GM19035 (cell line): ENCODE data around the gene KRT34.
"Not testable (repeated sequence)": the region's sequence is repeated elsewhere in the genome, so short reads cannot be mapped to it uniquely, and the experiment has no call there.

Experiments
- ATAC-seq: cut with Tn5 transposase; IDR thresholded peaks from one replicate; pipeline ENCODE4 v1.9.1; 2021; ENCODE audit not compliant: unreplicated experiment

KRT34 gene

DNA sequence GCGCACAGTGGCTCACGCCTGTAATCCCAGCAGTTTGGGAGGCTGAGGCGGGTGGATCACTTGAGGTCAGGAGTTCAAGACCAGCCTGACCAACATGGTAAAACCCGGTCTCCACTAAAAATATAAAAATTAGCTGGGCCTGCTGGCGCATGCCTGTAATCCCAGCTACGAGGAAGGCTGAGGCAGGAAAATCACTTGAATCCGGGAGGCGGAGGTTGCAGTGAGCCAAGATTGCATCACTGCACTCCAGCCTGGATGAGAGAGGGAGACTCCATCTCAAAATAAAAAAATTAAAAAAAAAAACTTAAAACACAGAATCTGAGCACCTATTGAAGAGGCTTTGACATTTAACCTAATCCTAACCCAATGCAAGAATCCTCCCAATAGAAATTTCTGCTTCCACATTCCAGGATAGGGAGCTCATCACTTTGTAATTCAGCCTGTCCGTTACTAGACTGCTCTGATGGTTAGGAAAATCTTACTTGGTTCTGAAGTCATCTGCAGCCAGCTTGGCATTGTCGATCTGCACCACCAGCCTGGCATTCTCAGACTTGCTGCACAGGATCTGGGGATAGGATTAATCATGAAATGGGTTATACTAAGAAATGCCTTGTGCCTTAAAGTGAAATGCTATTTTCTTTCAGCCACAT, 14.6 kb downstream of the KRT34 start:
- ATAC-seq = no peak

DNA sequence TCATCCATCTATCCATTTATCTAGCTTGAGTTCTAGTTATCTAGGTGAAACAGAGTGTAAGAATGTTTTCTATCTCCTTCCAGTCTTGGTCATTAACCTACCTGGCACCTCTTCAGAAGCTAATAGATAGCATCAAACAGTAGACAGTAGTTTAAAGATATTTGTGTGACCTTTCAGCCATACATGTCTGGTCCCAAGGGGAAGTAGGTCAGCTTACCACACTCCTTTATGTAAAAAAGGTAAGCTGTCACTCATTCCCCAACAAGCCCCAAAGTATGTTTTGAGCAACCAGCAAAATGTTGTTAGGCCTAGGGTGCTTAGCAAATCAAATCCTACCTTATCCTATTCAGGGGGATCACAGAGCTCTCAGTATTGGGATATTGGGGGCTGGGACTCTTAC, 16.0 kb downstream of the KRT34 start:
- ATAC-seq = no peak

DNA sequence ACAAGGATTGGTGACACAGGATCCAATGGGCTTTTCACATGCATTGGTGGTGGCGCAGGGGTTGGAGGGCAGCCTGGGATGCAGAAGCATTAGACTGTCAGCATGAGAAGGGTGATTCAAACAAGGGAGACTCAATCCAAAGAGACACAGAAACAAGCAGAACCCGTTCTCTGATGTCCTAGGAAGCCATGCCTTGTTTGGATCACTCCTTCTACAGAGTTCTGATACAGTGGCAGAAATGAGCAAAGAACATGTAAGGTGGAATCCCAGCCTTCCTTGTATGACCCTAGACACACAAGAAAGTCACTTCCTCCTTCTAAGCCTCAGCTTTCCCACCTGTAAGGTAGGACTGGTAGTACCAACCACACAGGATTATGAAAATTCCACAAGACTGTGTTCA, 18.2 kb downstream of the KRT34 start:
- no peak for ATAC-seq

DNA sequence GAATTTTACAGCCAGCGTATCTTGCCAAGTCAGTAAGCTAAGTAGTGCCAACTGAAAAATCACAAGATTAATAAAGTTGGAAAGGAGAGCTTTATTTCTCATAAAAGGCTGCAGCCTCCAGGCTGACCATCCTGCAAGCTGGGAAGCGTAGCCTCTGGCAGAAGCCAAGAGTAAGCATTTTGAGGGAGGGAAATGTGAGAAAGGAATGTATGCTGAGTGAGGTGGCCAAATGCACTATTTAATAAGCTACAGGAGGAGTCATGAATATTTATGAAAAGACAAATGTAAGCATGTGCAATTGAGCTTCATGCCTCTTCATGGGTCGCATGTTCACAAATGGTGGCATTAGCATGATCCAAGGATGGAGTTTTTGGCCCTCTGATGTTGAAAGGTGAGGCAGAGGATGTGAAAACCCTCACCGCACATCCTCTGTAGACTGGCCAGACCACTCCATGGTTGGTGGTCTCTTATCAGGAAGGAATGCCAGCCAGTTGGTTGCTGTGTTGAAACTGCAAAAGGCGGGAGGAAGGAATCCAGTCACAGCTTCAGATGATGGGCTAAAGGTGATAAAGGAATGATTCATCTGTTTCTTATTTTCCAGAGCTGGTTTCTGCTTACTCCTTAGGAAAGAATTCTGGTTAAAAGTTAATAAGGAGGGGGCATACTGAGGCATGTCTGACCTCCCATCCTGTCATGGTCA, 21.7 kb downstream of the KRT34 start:
- no peak for ATAC-seq

DNA sequence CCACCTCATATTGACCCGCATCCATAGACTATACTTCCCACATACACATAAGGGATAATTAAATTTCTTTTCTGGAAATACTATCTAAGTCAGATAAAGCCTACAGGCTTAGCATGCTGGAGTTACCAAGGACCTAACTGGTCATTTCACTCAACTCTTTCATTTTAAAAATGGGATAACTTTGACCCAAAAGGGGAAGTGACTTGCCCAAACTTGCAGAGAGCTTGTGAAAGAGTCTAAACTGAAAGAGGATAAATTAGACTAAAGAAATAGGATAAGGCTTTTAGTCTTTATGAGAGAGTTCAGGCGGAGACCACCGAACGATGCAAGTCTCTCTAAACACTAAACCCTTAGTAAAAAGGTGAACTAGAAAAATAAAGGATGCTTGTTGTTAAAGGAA, 27.6 kb downstream of the KRT34 start:
- no peak for ATAC-seq

DNA sequence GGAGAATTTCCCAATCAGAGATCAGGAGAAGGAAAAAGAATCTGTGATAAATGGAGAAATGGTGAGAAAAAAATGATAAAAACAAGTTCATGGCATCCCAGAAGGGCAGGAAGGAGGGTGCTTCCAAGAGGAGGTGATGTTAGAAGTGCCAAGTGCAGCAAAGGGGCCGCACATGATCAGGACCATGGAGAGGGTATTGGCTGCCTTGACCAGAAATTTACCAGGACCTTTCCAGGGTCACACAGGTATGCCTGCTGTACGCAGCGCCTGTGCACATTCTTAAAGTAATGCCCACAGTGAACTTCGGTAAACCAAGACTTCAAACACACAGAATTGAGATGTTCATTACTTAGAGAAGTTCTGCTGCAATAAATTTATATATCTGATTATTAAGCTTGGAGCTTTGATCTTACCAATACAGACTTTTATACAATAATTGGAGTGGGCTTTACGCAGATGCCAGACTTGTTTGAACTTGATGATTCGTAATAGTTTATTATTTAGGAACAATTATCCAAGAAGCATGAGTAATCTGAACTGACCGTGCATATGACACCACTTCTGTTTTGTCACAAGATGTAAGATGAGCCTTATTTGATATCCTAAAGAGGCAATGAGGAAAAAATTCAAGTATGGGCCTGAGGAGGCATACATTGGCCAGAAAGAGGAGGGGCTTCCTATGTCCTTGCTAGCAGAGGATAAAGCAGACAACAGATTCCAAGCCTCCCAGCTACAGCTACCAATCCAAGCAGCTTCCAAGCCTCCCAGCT, 29.3 kb downstream of the KRT34 start:
- ATAC-seq = no peak

DNA sequence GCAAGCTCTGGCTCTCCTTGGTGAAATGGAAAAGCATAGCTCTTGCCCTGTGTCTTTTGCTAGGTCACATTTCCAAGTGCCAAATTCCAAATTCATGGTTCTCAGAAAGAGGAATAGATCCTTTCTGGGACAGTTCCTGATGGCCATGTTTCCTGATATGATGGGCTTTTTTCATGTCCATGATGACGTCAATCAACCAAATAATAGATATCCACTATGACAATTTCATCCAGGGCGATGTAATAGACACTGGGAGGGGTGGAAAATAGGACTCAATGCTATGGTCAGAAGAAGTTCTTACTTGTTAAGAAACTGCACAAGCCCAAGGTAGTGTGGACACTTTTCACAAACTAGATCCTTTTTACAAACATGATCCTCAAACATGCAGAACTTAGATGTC, 30.9 kb downstream of the KRT34 start:
- no peak for ATAC-seq

DNA sequence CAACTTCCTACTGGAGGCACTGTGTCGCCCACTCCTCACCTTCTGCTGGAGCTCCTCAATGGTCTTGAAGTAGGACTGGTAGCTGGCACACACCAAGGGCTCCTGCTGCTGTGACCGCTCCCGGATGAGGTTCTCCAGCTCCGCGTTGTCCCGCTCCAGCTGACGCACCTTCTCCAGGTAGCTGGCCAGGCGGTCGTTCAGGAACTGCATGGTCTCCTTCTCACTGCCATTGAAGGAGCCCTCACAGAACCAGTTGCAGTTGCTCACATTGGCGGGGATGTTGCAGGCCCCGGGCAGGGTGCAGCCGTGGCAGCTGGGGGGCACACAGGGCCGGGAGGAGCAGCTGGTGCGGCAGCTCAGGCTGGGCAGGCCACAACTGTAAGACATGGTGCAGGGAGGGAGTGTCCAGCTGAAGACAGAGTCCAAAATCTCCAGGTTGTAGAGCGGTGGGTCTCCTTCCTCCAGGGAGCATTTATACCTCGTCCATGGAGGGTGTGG, 31.7 kb downstream of the KRT34 start, which contains the start of gene KRT33A:
Gene KRT33A (minus strand): TSS at position 448 of the 498 bp plus-strand sequence. CDS start 61 bp downstream, at position 387.
- not testable (repeated sequence) for ATAC-seq

DNA sequence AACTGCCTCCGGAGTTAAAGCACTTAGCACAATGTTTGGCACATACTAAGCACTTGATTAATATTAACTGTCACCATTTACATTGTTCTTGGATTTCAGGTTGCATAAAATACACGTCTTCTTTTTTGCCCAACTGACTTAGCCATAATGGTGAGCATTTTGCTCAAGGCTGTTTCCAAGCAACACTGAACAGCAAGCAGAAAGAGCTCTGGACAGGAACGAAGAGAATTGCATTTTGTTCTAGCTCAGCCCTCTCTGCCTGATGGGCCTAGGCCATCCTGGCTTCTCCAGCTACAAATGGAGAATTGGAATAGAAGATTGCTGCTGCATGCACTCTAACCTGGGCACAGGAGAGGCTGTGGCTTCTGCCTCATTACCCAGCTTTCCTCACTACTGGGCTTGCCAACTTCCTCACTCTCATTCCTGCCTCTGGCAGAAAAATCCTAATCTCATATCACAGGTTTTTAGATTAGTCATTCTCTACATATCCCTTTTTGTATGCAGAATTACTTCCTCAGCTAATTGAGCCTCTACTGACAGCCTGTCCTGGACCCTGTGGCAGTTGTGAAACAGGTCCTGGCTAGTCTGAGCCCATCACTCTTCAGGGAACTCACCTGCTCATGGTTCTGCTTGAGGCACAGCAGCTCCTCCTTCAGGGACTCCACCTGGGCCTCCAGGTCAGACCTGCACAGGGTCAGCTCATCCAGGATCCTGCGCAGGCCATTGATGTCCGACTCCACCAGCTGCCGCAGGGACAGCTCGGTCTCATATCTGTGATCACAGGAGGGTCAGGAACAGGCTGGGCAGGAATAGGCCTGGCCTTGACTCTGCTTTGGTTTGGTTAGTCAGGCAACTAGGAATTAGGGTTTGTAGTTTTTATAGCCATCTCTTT, 34.0 kb downstream of the KRT34 start:
- no peak for ATAC-seq

DNA sequence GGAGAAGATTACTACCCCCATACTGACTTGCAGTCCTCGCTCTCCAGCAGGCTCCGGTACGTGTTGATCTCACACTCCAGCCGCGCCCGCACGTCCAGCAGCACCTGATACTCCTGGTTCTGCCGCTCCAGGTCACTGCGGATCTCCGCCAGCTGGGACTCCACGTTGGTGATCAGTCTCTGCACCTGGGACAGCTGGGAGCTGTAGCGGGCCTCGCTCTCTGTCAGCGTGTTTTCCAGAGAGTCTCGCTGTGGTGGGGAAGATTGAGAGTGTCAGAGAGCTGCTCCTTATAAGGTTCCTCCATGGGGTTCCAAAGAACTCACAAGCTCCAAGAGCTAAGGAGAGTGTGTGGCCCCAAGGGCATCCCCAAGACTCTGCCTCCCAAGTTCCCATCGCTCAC, 35.7 kb downstream of the KRT34 start:
- not testable (repeated sequence) for ATAC-seq

DNA sequence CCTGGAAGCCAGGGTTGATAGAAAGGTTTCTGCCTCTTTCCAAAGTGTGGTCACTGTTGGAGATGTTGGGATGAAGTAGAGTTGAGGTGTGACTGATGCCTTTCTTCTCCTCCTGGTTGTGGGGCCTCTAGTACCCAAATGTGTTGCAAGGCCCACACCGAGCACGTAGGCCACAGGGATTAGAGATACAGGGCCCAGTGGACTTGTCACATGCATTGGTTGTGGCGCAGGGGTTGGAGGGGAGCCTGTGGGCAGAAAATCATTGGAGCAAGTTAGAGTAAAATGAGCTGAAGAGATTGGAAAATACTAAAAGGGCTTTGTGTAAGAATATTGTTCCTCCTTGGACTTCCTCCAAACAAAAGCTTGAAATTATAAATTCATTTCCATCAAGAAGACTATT, 36.1 kb downstream of the KRT34 start:
- ATAC-seq = no peak

DNA sequence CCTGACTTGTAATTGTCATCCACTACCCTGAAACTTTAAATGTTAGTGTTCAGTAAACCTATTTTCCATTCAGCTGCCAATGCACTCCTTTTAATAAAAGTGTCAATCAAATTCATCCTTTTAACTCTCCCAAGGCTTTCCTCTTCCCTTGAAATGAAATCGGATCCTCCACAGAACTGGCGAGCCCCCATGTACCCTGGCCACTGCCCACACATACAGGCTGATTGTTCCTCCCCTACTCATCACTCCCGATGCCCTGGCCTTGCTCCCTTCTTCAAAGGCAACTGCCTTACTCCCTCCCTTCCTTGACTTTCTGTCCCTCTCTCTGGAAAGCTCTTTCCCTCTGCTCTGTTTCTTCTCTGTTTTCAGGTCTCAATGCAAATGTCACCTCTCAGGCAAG, 39.1 kb downstream of the KRT34 start:
- no peak for ATAC-seq

DNA sequence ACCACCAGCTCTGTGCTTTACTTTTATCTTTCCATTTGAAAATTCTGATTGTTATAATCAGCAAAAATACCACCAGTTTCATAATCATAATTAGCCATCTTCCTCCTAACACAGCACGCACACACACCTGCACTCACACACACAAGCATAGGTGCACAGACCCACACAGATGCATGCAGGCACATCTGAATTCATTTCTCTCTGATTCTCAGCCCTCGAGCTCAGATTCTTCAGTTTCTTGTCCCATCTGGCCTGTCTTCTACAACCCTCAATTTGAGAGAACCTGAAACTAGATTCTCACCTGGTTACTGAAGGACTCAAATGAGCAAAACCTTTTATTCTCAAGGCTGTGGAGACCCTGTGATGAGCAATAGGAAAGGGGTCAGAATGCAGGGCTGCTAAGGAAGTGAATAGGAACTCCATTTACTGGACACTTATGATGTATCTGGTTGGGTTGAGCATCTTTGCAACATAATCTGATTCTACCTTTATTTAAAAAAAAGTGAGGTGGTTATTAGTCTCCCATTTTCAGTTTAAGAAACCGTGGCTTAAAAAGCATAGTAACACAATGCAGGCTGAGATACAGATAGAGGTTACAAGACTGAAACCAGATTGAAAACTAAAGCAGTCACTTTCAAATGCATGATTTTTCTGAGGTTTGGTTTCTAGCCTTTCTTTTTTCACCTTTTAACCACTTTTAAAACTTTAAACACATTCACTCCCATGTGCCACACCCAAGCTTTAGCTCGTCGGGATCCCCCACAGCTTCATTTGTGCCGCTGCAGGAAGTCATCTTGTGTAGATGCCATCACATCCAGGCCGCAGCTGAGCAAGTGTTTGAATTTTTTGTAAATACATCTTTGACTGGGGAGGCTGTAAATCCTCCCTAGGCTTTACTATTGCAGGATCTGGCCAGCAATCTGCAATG, 40.9 kb downstream of the KRT34 start:
- no peak for ATAC-seq

DNA sequence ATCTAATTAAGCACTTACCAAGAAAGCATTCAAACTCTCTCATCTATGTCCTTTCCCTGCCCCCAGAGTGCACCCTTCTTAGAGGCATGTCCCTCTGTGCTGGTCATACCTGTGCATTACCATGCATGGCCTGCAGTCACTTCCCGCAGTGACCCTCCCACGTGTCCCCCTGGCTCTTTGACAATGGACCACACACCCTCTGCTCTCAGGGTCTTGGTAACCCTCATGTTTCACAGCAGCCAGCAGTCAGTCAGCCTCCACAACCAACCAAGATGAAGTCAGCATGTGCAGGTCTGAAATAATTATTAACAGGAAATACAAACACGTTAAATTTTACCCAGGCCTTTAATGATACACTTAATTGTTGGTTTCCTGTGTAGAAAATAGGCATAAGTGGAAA, 41.6 kb downstream of the KRT34 start:
- ATAC-seq = no peak

DNA sequence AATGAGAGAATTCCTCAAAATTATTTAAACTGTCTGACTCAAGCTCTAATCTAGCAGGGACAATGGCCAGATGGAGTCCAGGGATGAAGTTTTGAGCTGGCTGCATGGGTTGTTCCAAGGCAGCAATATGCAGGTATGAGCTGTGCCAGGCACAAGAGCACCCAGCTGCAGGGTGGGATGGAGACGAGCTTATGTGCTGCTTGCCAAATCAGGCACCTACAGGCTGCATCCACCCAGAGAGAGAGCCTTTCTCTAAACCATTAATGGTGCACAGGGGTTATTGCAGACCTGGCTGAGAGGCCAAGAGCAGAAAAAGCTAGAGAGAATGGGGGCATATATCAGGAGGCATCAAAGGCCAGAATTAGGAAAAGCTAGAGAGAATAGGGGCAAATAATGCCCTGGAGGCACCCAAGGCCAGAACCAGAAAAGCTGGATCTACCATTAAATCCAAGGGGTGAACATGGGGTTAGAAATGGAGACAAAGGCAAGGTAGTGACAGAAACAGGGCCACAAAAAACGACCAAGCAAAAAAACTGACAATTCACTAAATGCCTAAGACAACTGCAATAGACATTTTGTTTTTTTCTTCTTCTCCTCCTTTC, 42.4 kb downstream of the KRT34 start:
- ATAC-seq = no peak

DNA sequence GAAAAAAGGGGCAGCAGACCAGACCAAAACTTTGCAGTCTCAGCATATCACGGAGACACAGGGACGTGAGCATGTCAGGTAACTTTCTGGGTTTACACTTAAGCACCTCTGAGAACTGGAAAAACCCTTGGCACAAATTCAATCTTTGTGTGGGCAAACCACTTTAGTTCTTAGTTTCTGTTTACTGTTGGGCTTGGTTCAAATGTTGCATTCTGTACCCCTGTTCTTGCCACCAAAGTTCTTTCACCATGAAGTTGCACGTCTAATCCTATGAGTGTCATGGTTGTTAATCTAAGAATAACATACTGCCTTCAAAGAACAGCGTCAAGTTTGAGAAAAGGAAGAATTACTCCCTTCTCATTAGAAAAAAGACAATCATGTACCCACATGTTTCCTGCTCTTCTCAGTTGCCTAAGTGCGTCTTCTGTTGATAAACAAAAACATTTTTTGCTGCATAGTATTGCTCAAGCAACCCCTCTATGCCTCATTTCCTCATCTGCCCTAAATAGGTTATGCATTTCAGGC, 43.1 kb downstream of the KRT34 start:
- no peak for ATAC-seq

DNA sequence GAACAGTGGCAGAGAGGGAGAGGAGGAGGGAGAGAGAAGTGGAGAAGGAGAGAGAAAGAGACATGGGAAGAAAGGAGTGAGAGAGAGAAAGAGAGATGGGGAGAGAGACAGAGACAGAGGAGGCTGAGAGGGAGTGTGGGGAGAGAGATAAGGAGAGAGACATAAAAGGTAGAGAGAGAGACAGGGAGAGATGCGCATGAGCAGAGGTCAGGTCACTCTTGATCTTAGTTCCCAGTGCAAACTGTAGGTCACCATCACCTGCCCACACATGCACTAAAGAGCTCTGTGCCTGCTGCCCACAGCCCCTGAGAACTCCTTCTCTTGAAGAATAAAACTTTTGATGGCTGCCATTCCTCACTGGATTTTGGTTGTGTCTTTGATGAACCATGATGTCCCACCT, 46.4 kb downstream of the KRT34 start:
- no peak for ATAC-seq

DNA sequence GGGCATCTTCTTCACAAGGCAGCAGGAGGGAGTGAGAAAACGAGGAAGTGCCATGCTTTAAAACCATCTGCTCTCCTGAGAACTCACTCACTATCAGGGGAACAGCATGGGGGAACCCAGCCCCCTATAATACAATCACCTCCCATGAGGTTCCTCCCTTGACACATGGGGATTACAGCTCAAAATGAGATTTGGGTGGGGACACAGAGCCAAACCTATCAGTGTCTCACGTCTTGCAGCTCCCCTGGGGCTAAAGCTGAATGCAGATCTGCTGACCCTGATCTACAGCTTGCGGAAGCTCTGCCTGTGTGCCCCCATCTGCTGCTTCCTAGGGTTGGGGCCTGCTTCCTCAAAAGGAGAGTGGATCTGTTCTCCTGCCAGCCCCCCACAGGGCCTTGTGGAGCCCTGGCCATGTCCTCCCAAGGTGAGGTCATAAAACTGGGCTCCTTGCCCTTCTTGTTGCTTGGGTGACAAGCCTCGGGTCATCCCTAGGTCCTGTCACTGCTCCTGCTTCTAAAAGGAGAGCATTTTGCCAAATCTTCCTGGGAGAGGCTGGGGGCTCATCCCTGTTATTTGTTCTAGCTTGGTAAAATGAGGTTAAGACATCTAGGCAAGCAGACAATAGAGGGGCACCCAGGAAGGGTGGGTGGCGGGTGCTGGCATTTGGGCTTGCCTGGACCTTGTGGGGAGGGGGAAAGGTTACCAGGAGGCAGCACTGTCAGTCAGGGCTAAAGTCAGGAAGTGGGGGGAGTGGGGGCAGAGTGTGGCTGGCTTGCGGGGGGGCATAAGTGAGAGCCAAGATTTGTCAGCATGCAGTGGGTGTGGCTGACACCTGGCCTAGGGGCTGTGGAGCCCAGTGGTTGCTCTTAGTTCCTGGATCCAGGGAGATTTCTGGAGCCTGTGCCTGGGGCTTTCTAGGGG, 47.5 kb downstream of the KRT34 start:
- no peak for ATAC-seq
